Hepatocyte (in vitro differentiated cells): Measurements from ENCODE around the gene BLOC1S1. TPM values are rescaled to one million over a fixed set of nuclear protein-coding genes. Genes with fewer than 3 reads are reported as not detected.

Experiments
- DNase-seq: peaks from one replicate; pipeline ENCODE4 v3.0.0-alpha.2; 2016; ENCODE audit warnings: low spot score
- H2AFZ ChIP-seq: fragments of 200-600 bp; sonication (generic); 2 replicates; pipeline ENCODE4 v1.6.0; 2016; ENCODE audit warnings: antibody characterized with exemption, mild to moderate bottlenecking
- H3K27ac ChIP-seq: fragments of 200-600 bp; sonication (generic); 2 replicates; pipeline ENCODE4 v1.5.1; 2016; ENCODE audit warnings: mild to moderate bottlenecking
- H3K27me3 ChIP-seq: fragments of 200-600 bp; sonication (generic); 2 replicates; pipeline ENCODE4 v1.6.1; 2016
- H3K36me3 ChIP-seq: fragments of 200-600 bp; sonication (generic); replicated peaks from 2 replicates; pipeline ENCODE4 v1.5.1; 2016; ENCODE audit warnings: low read depth; ENCODE audit not compliant: insufficient read depth
- H3K4me1 ChIP-seq: fragments of 200-600 bp; sonication (generic); 2 replicates; pipeline ENCODE4 v1.5.1; 2016; ENCODE audit warnings: mild to moderate bottlenecking, moderate library complexity; ENCODE audit not compliant: insufficient read depth
- H3K4me2 ChIP-seq: fragments of 200-600 bp; sonication (generic); 2 replicates; pipeline ENCODE4 v1.6.0; 2016
- H3K4me3 ChIP-seq: fragments of 200-600 bp; sonication (generic); 2 replicates; pipeline ENCODE4 v1.5.1; 2016; ENCODE audit warnings: mild to moderate bottlenecking
- H3K79me2 ChIP-seq: fragments of 200-600 bp; sonication (generic); 2 replicates; pipeline ENCODE4 v1.6.0; 2017; ENCODE audit warnings: mild to moderate bottlenecking
- H3K9me2 ChIP-seq: fragments of 200-600 bp; sonication (generic); replicated peaks from 2 replicates; pipeline ENCODE4 v1.6.0; 2017; ENCODE audit warnings: mild to moderate bottlenecking; ENCODE audit not compliant: insufficient read depth
- H3K9me3 ChIP-seq: fragments of 200-600 bp; sonication (generic); 2 replicates; pipeline ENCODE4 v1.5.1; 2016; ENCODE audit warnings: low read depth, mild to moderate bottlenecking
- H4K20me1 ChIP-seq: fragments of 200-600 bp; sonication (generic); 2 replicates; pipeline ENCODE4 v1.6.0; 2016; ENCODE audit warnings: mild to moderate bottlenecking; ENCODE audit not compliant: insufficient read depth, poor library complexity, severe bottlenecking
- CTCF ChIP-seq: fragments of 200-600 bp; sonication (generic); IDR thresholded peaks from 2 replicates; pipeline ENCODE4 v1.5.1; 2016; ENCODE audit warnings: antibody characterized with exemption, mild to moderate bottlenecking; ENCODE audit not compliant: poor library complexity
- EZH2 ChIP-seq: fragments of 200-600 bp; sonication (generic); IDR thresholded peaks from 2 replicates; pipeline ENCODE4 v1.6.1; 2016; ENCODE audit warnings: antibody characterized with exemption, mild to moderate bottlenecking, borderline replicate concordance
- EZH2phosphoT487 ChIP-seq: fragments of 200-600 bp; sonication (generic); IDR thresholded peaks from one replicate; pipeline ENCODE4 v1.6.1; 2018; ENCODE audit warnings: antibody characterized with exemption, mild to moderate bottlenecking, low read depth, moderate library complexity; ENCODE audit not compliant: unreplicated experiment, severe bottlenecking
- WGBS: methylation state at CpG from one replicate; pipeline ENCODE4 v1.1.6; 2016; ENCODE audit warnings: low lambda C conversion rate; ENCODE audit errors: missing lambda C conversion rate; 5-methylcytosine and 5-hydroxymethylcytosine counted together
- polyA plus RNA-seq: library from polyadenylated mRNA; unstranded; fragments of >200 nt; fragmentation: Nextera tagmentation; extraction: Ambion mirVana; gene quantifications from 2 replicates; pipeline ENCODE4 v1.2.1, GENCODE V29; 2016
- total RNA-seq: library from RNA; depleted of rRNA; stranded (reverse); fragments of >200 nt; gene quantifications from 2 replicates; pipeline ENCODE4 v1.2.3, GENCODE V29; 2014

The BLOC1S1 gene
- total and polyA plus RNA-seq, 2 experiments from 2014 or later, result 159 to 236 TPM

GRCh38 chr12:55746174-55746912 lies 30.5 kb downstream of the BLOC1S1 start:
- H3K36me3 ChIP-seq, result no peaks in the 10 kb centered on the region
- H3K27ac ChIP-seq, result peak overlapping the region; percentile 66
- H3K27me3 ChIP-seq, result no peaks in the 10 kb centered on the region
- DNase-seq, result no peak
- H3K79me2 ChIP-seq, result peaks cover 20% of the 10 kb centered on the region
- no peaks in the 10 kb centered on the region for H3K9me2 ChIP-seq
- no peak for TF ChIP-seq EZH2phosphoT487
- no peak for TF ChIP-seq EZH2
- no peak for TF ChIP-seq CTCF
- H4K20me1 ChIP-seq, result no peaks in the 10 kb centered on the region
- H3K4me2 ChIP-seq, result peak overlapping the region; percentile 97
- H3K9me3 ChIP-seq, result no peaks in the 10 kb centered on the region
- H3K4me1 ChIP-seq, result peaks cover 21% of the 10 kb centered on the region
- no peak overlapping the region for H3K4me3 ChIP-seq
- H2AFZ ChIP-seq, result no peak overlapping the region
- WGBS, result 36% methylated on average over 3 of the region's 3 CpGs

- Histone ChIP-seq H3K79me2 (peaks cover 20% of the 10 kb centered on the region), H3K4me2 (no peak overlapping the region), H3K4me1 (peaks cover 21% of the 10 kb centered on the region), H3K36me3 (no peaks in the 10 kb centered on the region), H3K9me2 (no peaks in the 10 kb centered on the region), H3K27ac (no peak overlapping the region), H3K4me3 (no peak overlapping the region), H4K20me1 (no peaks in the 10 kb centered on the region), H2AFZ (no peak overlapping the region), H3K9me3 (no peaks in the 10 kb centered on the region), H3K27me3 (no peaks in the 10 kb centered on the region)
- DNase-seq, result no peak
- TF ChIP-seq EZH2, result no peak
- no peak for TF ChIP-seq CTCF
- TF ChIP-seq EZH2phosphoT487, result no peak
These were observed 31.0 kb downstream of the BLOC1S1 start for GRCh38 chr12:55746913-55747231.

GRCh38 chr12:55748230-55748993 lies 32.6 kb downstream of the BLOC1S1 start:
- Histone ChIP-seq H3K9me3 (no peaks in the 10 kb centered on the region), H3K4me2 (no peak overlapping the region), H2AFZ (no peak overlapping the region), H3K79me2 (peaks cover 20% of the 10 kb centered on the region), H4K20me1 (no peaks in the 10 kb centered on the region), H3K4me3 (no peak overlapping the region), H3K27me3 (no peaks in the 10 kb centered on the region), H3K36me3 (no peaks in the 10 kb centered on the region), H3K4me1 (peaks cover 21% of the 10 kb centered on the region), H3K27ac (no peak overlapping the region), H3K9me2 (no peaks in the 10 kb centered on the region)
- no peak for DNase-seq
- 95% methylated on average over 18 of the region's 18 CpGs for WGBS
- no peak for TF ChIP-seq CTCF
- no peak for TF ChIP-seq EZH2
- no peak for TF ChIP-seq EZH2phosphoT487
